DMS53 treated with DMSO at 0.1 percent for 48 hours (cell line): ENCODE measurements around the gene KIF11.
"Not testable (repeated sequence)": the region's sequence is repeated elsewhere in the genome, so short reads cannot be mapped to it uniquely, and the experiment has no call there.

ENCODE experiments used
- DNase-seq: peaks from one replicate; lab custom pipeline; 2025; ENCODE audit not compliant: unreplicated experiment; lab: John Stamatoyannopoulos, UW

Gene KIF11

DNA sequence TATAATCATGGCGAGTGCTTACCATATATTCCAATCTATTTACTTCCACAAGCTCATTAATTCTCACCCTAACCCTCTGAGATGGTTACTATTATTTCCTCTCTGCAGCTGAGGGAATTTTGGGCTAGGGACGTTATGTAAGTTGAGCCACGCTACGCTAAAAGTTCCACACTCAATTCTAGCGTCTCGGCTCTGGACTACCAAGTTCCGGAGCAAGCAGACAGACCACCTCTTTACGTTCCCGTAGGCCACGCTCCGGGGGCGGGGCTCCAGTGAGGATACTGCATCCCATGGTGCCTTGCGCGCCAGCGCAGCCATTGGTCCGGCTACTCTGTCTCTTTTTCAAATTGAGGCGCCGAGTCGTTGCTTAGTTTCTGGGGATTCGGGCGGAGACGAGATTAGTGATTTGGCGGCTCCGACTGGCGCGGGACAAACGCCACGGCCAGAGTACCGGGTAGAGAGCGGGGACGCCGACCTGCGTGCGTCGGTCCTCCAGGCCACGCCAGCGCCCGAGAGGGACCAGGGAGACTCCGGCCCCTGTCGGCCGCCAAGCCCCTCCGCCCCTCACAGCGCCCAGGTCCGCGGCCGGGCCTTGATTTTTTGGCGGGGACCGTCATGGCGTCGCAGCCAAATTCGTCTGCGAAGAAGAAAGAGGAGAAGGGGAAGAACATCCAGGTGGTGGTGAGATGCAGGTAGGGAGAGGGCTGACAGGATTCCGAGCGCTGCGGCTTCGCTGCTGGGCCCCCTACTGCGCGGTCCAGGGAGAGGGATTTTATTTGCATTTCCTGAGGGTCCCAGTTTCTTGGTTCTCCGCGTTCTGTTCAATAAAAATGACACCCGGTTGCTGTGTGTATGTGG, at the start of gene KIF11:
Gene KIF11, plus strand, starts transcription at position 370 of the 858 bp plus-strand sequence. Its CDS starts 246 bp downstream, at position 616.
- peak; percentile 95 for DNase-seq

DNA sequence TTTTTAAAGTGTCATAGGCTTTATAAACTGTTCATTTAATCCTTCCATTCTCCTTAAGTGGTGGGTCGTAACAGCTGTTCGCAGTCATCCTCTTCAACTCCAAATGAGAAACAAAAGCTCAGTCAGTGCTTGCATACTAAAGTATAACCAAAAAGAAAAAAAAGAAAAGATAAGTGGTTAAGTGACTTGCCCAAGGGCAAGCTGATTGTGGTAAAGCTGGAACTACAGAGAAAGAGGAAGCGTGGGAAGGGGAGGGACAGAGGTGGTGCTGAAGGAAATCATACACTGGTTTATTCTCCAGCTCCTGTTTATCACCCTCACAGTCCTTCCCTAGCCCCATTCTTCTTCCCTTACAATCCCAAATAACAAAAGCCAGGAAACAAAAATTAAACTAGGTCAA, 48.6 kb upstream of the KIF11 start:
- DNase-seq, result no peak

DNA sequence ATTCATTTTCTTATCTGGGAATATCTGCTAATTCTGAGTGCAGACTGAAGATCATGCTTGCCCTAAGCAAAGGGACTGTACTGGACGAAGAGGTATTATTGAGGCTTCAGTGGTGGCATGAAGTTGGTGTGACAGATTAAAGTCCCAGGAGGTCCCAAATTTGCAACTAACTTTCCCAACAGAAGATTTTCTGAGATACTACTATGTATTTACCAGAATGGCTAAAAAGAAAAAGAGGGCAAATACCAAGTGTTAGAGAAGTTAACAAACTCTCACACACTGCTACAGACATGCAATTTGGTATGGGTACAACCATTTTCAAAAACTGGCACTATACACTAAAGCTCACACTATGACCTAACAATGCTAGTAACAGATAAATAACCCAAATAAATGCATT, 47.4 kb upstream of the KIF11 start:
- no peak for DNase-seq

DNA sequence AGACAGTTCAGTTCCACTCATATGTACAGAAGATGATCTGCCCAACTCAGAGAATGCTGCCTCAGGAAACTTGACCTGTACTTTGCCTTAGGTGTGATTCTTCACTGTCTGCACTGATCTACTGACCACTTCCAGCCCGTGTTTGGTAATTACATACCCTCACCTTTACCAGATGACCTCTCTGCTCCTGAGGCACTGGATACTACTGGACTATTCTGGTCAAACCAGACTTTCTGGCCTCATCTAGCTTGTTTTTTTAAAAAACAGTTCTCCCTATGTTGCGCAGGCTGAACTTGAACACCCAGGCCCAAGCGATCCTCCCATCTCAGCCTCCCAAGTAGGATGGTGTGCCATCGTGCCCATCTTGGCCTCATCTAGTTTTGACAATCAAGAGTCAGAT, 45.3 kb upstream of the KIF11 start:
- no peak for DNase-seq

DNA sequence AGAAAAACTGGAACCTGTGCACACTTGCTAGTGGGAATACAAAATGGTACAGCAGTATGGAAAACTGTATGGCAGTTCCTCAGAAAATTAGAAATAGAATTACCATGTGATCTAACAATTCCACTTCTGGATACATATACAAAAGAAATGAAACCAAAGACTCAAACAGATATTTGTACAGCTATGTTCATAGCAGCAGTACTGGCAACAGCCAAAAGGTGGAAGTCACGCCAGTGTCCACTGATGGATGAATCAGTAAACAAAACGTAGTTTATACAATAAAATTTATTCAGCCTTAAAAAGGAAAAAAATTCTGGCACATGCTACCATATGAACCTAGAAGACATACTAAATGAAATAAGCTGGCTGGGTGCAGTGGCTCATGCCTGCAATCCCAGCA, 42.0 kb upstream of the KIF11 start:
- no peak for DNase-seq

DNA sequence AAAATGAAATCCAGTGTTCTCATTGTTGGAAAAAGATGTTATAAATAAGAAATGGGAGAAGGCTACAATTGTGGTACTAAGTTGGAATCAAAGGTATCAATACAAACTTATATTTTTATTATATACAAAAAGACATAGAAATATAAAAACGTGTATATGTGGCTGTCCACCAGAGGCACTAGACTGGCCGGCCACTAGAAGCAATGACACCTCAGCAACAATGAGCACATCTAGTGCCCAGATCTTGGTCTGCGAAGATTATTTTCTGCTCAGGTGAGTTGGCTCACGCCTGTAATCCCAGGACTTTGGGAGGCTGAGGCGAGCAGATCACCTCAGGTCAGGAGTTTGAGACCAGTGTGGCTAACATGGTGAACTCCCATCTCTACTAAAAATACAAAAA, 40.6 kb upstream of the KIF11 start:
- no peak for DNase-seq

DNA sequence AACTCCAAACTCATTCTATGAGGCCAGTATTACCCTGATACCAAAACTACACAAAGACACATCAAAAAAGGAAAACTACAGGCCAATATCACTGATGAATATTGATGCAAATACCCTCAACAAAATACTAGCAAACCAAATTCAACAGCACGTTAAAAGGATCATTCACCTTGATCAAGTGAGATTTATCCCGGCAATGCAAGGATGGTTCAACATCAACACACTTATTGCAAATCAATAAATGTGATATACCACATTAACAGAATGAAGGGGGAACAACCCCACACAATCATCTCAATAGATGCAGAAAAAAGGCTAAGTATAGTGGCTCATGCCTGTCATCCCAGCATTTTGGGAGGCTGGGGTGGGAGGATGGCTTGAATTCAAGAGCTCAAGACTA, 39.0 kb upstream of the KIF11 start:
- DNase-seq, result no peak

DNA sequence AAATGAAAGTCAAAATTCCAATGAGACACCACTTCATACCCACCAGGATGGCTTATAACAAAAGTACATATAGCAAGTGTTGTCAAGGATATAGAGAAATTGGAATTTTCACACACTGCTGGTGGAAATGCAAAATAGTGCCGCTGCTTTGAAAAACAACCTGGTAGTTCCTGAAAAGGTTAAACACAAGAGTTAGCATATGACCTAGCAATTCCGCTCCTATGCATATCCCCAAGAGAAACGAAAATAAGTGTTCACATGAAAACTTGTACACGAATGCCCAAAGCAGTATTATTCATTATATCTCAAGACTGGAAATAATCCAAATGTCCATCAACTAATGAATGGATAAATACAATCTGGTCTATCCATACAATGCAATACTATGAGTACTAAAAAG, 33.9 kb upstream of the KIF11 start:
- no peak for DNase-seq

DNA sequence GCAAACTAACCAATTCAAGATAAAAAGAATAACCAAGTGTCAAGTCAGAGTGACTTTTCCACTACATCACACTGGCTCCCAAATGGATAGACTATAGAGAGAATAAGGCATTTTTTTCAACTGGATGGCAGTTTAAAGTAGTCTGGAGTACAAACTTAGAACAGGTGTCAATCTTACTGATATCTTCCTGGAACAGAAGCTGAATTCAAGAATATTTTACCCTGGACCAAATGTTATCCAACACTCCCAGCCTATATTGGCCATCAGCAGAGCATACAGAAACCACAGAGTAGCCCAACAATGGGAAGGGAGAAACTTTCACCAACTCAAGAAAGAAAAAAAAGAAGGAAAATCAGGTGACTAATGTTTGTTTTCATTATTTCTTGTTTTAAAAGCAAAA, 30.5 kb upstream of the KIF11 start:
- DNase-seq, result no peak

DNA sequence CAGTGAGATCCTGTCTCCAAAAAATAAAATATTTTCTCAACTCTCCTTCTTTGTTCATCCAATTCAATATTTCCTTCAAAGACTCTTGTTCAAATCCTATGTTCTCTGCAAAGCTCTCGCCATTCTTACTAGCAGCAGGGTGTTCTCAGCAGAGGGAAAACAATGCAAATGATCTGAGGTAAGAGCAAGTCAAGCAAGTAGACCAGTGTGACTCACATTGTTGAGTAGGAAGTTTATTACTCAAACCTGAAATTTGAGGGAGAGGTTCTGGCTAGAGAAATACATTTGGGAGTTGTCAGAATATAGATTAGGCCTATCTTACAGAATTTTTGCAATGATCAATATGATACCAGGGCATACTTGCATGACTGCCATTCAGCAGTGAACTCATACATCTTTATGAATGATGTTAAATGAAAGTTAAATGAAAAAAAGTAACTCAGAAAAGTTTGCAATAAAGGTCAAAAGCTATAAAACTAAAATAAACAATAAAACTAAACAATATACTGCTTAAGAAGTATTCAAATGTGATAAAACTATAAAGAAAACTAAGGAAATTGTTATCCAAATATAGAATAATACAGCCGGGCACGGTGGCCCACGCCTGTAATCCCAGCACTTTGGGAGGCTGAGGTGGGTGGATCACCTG, 24.9 kb upstream of the KIF11 start:
- DNase-seq, result no peak

DNA sequence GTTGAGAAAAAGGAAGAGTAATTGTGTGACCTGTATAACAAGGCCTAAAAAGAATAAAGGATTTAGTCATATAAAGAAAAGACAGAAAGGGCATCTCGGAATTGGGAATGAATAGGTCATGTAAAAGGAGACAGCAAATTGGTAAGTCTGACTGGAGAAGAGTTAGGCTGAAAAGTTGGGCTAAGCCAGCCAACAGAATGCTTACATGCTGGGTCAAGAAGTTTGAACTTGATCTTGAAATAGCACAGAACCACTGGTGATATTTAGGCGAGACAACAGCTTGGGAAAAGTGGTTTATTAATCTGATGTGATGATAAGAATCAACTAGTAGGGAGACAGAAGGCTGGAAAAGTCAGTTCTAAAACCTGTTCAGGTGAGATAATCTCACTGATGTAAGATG, 23.9 kb upstream of the KIF11 start:
- DNase-seq, result no peak

DNA sequence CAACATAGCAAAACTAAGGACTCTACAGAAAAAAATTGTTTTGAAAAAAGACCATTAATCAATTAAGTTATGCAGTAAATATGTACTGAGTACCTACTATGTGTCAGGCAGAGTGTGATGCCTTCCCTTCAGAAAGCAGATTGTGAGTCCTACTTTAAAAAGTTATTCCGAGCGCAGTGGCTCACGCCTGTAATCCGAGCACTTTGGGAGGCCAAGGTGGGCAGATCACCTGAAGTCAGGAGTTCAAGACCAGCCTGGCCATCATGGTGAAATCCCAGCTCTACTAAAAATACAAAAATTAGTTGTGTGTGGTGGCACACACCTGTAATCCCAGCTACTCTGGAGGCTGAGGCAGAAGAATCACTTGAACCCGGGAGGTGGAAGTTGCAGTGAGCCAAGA, 23.3 kb upstream of the KIF11 start:
- DNase-seq, result not testable (repeated sequence)

DNA sequence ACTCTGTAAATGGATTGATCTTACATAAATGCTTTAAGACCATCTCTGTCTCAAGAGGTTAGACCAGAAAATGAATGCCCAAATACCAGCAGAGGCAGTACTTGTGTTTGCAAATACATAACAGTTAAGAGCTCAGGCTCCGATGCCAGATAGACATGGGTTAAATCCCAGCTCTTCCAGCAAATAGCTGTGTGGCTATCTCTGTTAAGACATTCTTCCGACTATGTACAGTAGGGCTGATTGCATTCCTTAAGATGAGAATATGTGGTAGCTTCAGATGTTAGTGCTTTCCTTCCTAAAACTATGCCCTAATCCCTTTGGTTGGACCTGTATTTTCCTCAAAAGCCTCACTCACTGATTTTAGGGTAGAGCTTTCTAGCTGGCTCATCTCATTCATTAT, 21.3 kb upstream of the KIF11 start:
- DNase-seq, result no peak

DNA sequence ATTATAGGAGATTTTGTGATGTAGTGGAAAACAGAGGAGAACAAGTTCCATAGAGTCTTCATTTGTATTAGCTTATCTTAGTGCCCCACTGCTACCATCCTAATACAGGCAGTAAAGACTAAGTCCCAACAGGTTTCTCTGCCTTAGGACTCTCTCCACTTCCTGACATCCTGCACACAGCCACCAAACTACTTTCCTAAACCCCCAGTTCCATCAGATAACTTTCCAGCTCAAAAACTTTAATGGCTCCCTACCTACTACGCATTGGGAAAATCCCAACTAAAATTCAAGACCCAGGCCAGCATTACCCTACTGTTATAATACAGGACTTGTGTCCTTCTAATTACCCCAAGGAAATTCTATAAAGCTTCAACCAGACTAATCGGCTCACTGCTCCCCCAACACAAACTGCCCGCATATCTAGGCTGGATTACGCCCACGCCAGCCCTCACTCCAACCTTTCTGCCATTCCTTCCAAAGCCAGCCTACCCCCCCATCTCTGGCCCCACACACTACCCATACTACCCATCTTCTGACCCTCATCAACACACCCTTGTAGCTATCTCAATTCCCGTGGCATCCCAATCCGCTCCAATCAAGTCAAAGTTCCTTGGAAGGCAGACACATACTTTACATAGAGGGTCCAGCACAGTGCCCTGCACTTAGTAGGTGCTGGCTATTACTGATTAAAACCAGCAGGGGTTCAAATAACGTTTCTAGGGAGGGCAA, 20.4 kb upstream of the KIF11 start:
- DNase-seq, result no peak

DNA sequence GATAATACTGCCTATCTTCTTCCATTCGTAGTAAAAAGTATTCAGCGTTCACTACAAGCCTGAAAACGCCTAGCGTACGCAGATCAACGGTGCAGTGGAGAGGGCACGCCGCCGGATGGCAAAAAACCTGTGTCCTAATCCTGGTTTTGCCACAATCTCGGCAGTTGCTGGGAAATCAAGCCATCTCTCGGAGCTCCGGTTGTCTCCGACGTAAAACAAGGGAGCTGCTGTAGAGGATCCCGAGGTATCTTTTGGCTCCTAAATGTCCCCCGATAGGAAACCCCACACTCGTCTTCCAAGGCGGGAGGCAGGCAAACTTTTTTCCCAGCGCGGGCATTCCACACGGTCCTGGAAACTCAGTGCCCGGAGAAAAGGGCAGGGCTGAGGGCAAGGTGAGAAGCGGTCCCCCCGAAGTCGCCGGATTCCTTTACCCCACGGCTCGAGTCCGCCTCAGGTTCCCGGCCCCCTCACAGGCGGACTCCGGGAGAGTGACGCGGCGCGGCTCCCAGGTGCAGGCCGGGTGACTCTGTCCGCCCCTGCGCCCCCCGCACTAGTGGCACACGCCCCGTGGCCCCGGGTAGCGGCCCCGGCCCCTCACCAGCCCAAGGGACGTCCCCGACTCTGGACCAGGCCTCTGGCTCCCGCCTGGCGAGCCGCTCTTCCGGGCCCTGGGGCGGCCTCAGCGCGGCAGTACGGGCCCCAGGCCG, 19.7 kb upstream of the KIF11 start:
- DNase-seq, result no peak

DNA sequence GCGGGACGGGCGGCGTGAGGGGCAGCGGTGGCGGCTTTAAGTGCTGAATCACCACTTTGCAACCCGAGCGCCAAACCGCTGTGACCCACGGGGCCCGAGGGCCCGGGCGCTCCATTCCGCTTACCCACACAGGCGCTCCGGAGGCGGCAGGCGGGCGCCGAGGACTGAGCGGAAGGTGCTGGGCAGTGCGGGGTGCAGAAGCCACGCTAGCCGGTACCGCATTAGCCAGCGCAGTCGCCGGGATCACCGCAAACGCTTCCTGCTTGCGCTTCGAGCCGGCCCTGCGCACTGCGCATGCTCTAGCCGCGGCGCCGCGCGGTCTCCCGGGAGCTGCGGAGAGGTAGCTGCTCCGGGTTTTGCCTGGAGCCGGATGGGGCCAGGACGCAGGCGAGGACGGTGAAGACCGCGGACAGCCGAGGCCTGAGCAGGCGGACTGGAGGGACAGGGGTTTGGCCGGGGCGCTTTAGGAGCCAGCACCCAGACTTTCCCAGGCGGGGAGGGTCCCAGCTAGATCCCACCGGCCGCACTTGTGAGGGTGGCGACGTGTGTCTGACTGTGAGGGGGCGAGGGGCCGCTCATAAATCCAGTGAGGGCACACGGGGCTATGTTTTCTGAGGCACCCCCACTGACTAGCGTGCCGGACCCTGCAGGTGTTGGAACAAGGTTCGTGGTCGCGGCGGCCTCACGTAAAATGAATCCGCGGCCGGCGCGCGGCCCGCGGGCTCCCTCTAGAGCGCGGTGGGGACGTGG, 19.0 kb upstream of the KIF11 start, which contains the start of gene IDE:
Gene IDE, minus strand, starts transcription at position 296 of the 750 bp plus-strand sequence. Its CDS starts 74 bp downstream, at position 222.
- peak; percentile 83 for DNase-seq

DNA sequence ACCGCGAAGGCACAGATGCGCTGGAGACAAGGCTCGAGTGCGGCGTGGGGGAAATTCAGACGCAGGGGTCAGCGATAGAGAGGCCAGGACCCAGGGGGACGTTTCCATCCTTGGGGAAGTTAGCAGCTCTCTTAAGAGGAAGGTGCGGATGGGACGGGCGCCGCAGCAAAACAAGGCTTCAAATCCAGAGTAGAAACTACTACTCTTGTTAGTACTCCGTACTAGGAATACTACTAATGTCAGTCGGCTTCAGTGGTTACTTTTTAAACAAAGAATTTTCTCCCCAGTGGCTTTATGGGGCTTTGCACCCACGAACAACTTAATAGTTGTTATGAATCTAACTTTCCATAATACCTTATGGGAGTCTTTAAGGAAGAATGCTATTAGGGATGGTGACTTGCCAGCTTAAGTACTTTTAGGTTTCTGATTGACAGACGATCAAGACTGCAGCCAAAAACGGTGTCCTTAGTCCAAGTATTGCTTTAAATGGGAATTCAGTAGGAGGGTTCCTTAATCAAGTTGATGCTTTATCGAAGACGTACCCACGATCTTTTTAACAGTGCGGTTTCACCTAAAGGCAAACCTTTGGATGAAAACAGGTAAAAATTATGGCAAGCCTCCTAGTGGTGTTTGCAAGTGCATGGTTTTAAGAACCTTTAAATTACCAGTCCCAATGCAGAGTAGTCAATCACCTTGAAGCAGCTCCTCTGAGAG, 18.2 kb upstream of the KIF11 start:
- DNase-seq, result peak; percentile 75

DNA sequence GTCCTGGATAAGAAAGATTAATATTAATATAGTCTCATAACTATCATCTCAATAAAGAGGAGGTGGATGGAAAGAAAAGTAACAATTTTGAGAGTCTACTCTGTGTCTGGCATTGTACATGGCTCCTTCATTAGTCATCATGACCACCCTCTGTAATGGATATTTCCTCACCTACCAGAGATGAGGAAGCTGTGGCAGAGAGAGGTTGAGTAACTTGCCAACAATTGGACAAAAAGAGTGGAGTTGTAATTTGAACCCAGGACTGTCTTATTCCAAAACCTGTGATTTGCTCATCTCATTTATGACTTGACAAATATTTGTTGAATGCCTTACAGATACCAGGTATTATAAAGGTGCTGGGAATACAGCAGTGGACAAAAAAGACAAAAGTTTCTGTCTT, 17.0 kb upstream of the KIF11 start:
- no peak for DNase-seq

DNA sequence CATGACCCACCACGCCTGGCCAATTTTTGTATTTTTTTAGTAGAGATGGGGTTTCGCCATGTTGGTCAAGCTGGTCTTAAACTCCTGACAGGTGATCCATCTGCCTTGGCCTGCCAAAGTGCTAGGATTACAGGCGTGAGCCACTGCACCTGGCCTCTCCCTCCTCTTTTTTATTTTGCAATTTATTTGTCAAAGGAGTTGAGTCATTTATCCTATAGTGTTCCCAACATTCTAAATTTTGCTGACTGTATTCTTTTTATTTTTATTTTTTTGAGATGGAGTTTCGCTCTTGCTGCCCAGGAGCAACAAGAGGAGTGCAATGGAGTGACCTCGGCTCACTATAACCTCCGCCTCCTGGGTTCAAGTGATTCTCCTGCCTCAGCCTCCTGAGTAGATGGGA, 10.6 kb upstream of the KIF11 start:
- DNase-seq, result not testable (repeated sequence)
